ENCODE measurements around the gene GREB1. TPM values are rescaled to one million over a fixed set of nuclear protein-coding genes. Genes with fewer than 3 reads are reported as not detected.

GREB1 gene
- total RNA-seq, 1 experiment from 2014 or later, result 1.3 TPM

DNA sequence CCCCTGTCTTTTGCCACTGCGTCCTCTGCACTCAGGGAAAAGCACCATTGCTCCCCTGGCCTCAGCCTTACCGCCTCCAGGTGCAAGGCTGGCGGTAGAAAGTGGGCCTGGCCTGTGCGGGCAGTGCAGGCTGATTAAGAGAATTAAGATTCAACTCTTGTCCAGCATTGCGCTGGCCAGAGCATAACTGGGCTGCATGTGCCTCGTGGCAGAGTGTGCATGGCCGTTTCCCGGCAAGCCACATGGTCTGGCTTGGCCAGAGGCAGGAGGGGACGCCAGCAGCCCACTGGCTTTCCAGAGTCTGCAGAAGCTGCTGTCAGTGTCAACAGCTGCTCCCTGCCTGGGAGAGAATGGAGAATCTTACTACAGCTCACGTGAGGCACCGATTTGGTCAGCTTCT, 123.8 kb downstream of the GREB1 start:
- no peak overlapping the region for H3K4me3 ChIP-seq (ENCODE audit: low read depth, low read length, poor library complexity, severe bottlenecking)
- TF ChIP-seq, protein P1, sequence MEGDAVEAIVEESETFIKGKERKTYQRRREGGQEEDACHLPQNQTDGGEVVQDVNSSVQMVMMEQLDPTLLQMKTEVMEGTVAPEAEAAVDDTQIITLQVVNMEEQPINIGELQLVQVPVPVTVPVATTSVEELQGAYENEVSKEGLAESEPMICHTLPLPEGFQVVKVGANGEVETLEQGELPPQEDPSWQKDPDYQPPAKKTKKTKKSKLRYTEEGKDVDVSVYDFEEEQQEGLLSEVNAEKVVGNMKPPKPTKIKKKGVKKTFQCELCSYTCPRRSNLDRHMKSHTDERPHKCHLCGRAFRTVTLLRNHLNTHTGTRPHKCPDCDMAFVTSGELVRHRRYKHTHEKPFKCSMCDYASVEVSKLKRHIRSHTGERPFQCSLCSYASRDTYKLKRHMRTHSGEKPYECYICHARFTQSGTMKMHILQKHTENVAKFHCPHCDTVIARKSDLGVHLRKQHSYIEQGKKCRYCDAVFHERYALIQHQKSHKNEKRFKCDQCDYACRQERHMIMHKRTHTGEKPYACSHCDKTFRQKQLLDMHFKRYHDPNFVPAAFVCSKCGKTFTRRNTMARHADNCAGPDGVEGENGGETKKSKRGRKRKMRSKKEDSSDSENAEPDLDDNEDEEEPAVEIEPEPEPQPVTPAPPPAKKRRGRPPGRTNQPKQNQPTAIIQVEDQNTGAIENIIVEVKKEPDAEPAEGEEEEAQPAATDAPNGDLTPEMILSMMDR (conservative IDR thresholded peaks at IDR 0.05; ENCODE audit: low read depth, low read length), result no peak
- TF ChIP-seq EZH2 (IDR thresholded peaks at IDR 0.05; ENCODE audit: borderline replicate concordance, low read depth, low read length, poor library complexity, severe bottlenecking), result no peak
- no peak for DNase-seq (ENCODE audit: low spot score)
- intact Hi-C loops (cut with micrococcal nuclease; ENCODE audit: unreplicated experiment), result no loop called here
- no peaks in the 10 kb centered on the region for H3K4me1 ChIP-seq (ENCODE audit: insufficient read depth, low read length, poor library complexity, severe bottlenecking)
- no peak overlapping the region for H3K27ac ChIP-seq (ENCODE audit: low read depth, low read length, poor library complexity, severe bottlenecking)
- BruUV-seq (replicated peaks), result no TSS peak
- no peaks in the 10 kb centered on the region for H3K27me3 ChIP-seq (replicated peaks; ENCODE audit: insufficient read depth, low read depth, low read length, poor library complexity)
- CTCF ChIA-PET, result no interaction called here
- POLR2A ChIA-PET (ENCODE audit: low non-redundant PET), result no interaction called here
- H3K36me3 ChIP-seq (ENCODE audit: insufficient read depth, low read length, poor library complexity, severe bottlenecking), result no peaks in the 10 kb centered on the region
- H3K9me3 ChIP-seq (ENCODE audit: low read depth, low read length, poor library complexity, severe bottlenecking), result peaks cover under 1% of the 10 kb centered on the region

DNA sequence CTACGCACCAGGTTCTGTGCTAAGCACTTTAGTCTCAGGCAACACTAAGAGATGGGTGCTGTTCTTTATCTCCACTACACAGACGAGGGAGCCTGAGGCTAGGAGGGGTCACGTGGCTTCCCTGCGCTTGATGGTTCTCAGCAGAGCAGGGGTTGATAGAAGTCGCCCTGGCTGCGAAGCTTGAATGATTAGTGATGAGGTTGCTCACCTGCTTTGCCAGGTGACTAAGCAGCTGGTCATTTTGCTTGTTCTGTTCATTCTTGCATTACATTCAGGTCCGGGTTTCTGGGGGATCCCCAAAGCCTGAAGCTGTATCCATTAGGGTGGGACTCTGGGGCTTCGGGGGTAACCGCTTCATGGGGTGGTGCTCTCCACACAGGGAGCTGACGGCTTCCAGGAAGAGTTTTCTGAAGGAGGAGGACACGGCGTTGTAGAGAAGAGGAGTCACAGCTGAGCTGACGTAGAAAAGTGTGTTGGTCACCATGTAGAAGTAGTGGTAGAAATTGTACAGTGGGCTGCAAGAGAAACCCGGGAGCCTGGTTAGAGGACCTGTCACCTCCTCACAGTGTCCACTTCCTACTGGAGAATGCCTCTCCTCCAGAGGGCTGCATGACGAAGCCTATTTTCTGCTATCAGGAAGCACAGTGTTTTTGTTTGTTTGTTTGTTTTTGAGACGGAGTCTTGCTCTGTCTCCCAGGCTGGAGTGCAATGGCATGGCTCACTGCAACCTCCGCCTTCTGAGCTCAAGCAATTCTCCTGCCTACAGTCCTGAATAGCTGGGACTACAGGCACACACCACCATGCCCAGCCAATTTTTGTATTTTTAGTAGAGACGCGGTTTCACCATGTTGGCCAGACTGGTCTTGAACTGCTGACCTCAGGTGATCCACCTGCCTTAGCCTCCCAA, 124.6 kb downstream of the GREB1 start:
- Histone ChIP-seq H3K9me3 (ENCODE audit: low read depth, low read length, poor library complexity, severe bottlenecking) (peaks cover 8% of the 10 kb centered on the region), H3K4me3 (ENCODE audit: low read depth, low read length, poor library complexity, severe bottlenecking) (no peak overlapping the region), H3K4me1 (ENCODE audit: insufficient read depth, low read length, poor library complexity, severe bottlenecking) (no peaks in the 10 kb centered on the region), H3K27me3 (replicated peaks; ENCODE audit: insufficient read depth, low read depth, low read length, poor library complexity) (no peaks in the 10 kb centered on the region), H3K36me3 (ENCODE audit: insufficient read depth, low read length, poor library complexity, severe bottlenecking) (no peaks in the 10 kb centered on the region), H3K27ac (ENCODE audit: low read depth, low read length, poor library complexity, severe bottlenecking) (no peak overlapping the region)
- intact Hi-C loops (cut with micrococcal nuclease; ENCODE audit: unreplicated experiment), result no loop called here
- TF ChIP-seq EZH2 (IDR thresholded peaks at IDR 0.05; ENCODE audit: borderline replicate concordance, low read depth, low read length, poor library complexity, severe bottlenecking), result no peak
- TF ChIP-seq, protein P1 (conservative IDR thresholded peaks at IDR 0.05; ENCODE audit: low read depth, low read length), result no peak
- BruUV-seq (replicated peaks), result no TSS peak
- CTCF ChIA-PET, result no interaction called here
- POLR2A ChIA-PET (ENCODE audit: low non-redundant PET), result no interaction called here
- DNase-seq (ENCODE audit: low spot score), result no peak

DNA sequence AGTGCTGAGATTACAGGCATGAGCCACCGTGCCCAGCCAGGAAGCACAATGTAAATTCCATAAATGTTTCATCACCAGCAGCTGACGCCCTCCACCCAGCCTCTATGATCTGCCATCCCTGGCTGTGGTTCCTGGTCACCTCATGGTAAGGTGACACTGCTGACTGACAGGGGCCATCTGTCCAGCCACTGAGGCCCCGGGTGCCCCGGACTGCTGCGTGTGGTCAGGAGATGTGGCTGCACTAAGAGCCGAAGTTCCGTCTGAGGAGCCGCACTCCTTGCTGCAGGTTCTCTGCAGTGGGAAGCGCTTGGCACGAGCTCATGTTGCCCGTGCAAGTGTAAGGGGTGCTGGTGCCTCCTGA, 125.2 kb downstream of the GREB1 start:
- no peak for TF ChIP-seq EZH2 (IDR thresholded peaks at IDR 0.05; ENCODE audit: borderline replicate concordance, low read depth, low read length, poor library complexity, severe bottlenecking)
- TF ChIP-seq, protein P1 (conservative IDR thresholded peaks at IDR 0.05; ENCODE audit: low read depth, low read length), result no peak
- peaks cover 8% of the 10 kb centered on the region for H3K9me3 ChIP-seq (ENCODE audit: low read depth, low read length, poor library complexity, severe bottlenecking)
- no peak overlapping the region for H3K27ac ChIP-seq (ENCODE audit: low read depth, low read length, poor library complexity, severe bottlenecking)
- H3K4me1 ChIP-seq (ENCODE audit: insufficient read depth, low read length, poor library complexity, severe bottlenecking), result no peaks in the 10 kb centered on the region
- no TSS peak for BruUV-seq (replicated peaks)
- no peak overlapping the region for H3K4me3 ChIP-seq (ENCODE audit: low read depth, low read length, poor library complexity, severe bottlenecking)
- intact Hi-C loops (cut with micrococcal nuclease; ENCODE audit: unreplicated experiment), result no loop called here
- no peaks in the 10 kb centered on the region for H3K27me3 ChIP-seq (replicated peaks; ENCODE audit: insufficient read depth, low read depth, low read length, poor library complexity)
- ChIA-PET POLR2A (ENCODE audit: low non-redundant PET) (no interaction called here), CTCF (no interaction called here)
- no peak for DNase-seq (ENCODE audit: low spot score)
- no peaks in the 10 kb centered on the region for H3K36me3 ChIP-seq (ENCODE audit: insufficient read depth, low read length, poor library complexity, severe bottlenecking)
